Small intestine (tissue), 7 donors: Measurements from ENCODE around the gene RHOF. TPM values are rescaled to one million over a fixed set of nuclear protein-coding genes. Genes with fewer than 3 reads are reported as not detected.

ENCODE experiments used
- DNase-seq, 2 donors: peaks; one replicate each; pipeline versions ENCODE4 v3.0.0 to v3.0.0-alpha.2; 2013
- FAIRE-seq: peaks from 2 replicates; lab custom pipeline; 2012; peaks lifted over from hg19 to GRCh38; lab: Jason Lieb, UNC
- H3K27ac ChIP-seq, 3 donors: one replicate each; pipeline ENCODE4 v1.5.1; 2013; ENCODE audit warnings: low read length in 2 of 3, mild to moderate bottlenecking in 2 of 3, control low read depth in 1 of 3, inconsistent platforms in 1 of 3, low read depth in 1 of 3, moderate library complexity in 1 of 3
- H3K27me3 ChIP-seq, 3 donors: one replicate each; pipeline ENCODE4 v1.6.1; 2013; ENCODE audit warnings: low read length in 3 of 3, inconsistent platforms in 1 of 3; ENCODE audit not compliant: control insufficient read depth in 3 of 3, insufficient read depth in 3 of 3
- H3K36me3 ChIP-seq, 3 donors: one replicate each; pipeline ENCODE4 v1.6.1; 2013; ENCODE audit warnings: low read length in 3 of 3, inconsistent platforms in 1 of 3, low read depth in 1 of 3, mild to moderate bottlenecking in 1 of 3, moderate library complexity in 1 of 3; ENCODE audit not compliant: control insufficient read depth in 3 of 3, insufficient read depth in 2 of 3
- H3K4me1 ChIP-seq, 3 donors: one replicate each; pipeline ENCODE4 v1.6.1; 2013; ENCODE audit warnings: low read length in 2 of 3, inconsistent platforms in 1 of 3, low read depth in 1 of 3, mild to moderate bottlenecking in 1 of 3, moderate library complexity in 1 of 3; ENCODE audit not compliant: control insufficient read depth in 3 of 3, insufficient read depth in 2 of 3
- H3K4me3 ChIP-seq, 3 donors: one replicate each; pipeline ENCODE4 v1.5.1; 2013; ENCODE audit warnings: low read length in 3 of 3, control low read depth in 1 of 3, inconsistent platforms in 1 of 3, low read depth in 1 of 3, mild to moderate bottlenecking in 1 of 3, moderate library complexity in 1 of 3
- H3K9me3 ChIP-seq, 2 donors: one replicate each; pipeline ENCODE4 v1.6.1; 2013; ENCODE audit warnings: low read depth in 1 of 2, low read length in 1 of 2; ENCODE audit not compliant: control insufficient read depth in 2 of 2, insufficient read depth in 1 of 2
- WGBS, 3 donors: extraction: QIAGEN DNeasy Blood & Tissue Kit; methylation state at CpG; one replicate each; pipeline ENCODE4 v1.1.7; 2013; 5-methylcytosine and 5-hydroxymethylcytosine counted together
- polyA plus RNA-seq, 4 donors: library from polyadenylated mRNA; stranded (reverse) in 3 of 4; unstranded in 1 of 4; fragments of 200-250 nt in 3 of 4; fragments of 120-200 nt in 1 of 4; gene quantifications; one replicate each; pipeline versions ENCODE4 v1.2.1 to v1.2.3, GENCODE V29; 2013
- donor health status: healthy with polysubstance abuse.
- donor health status: control.
- donor health status: control.
- donor health status: Bipolar disorder and iron deficiency.
- donor health status: healthy.

The RHOF gene
- polyA plus RNA-seq, 4 donors = 13.3 to 75.9 (median 43.6) TPM

- peaks cover 0 to 40% (median 3%) of the 10 kb centered on the region in 3 donors for H3K4me1 ChIP-seq
Measured at GRCh38 chr12:121770813-121771625, 22.5 kb downstream of the RHOF start.

GRCh38 chr12:121770388-121770787 lies 23.1 kb downstream of the RHOF start:
- DNase-seq (no peak), FAIRE-seq (no peak)
- no peak overlapping the region for H3K4me3 ChIP-seq
- H3K27me3 ChIP-seq = no peaks in the 10 kb centered on the region
- peak overlapping the region; percentile 3 to 93 (median 84) for H3K27ac ChIP-seq
- WGBS, 3 donors = 69 to 73% (median 72%) methylated on average over 9 of the region's 9 CpGs
- peaks cover 0 to 40% (median 3%) of the 10 kb centered on the region in 3 donors for H3K4me1 ChIP-seq
- H3K9me3 ChIP-seq = no peaks in the 10 kb centered on the region
- H3K36me3 ChIP-seq = peaks cover 0 to 48% (median 0%) of the 10 kb centered on the region in 3 donors

More at GRCh38 chr12:121770813-121771625, 22.5 kb downstream of the RHOF start:
- Histone ChIP-seq H3K27ac (peak overlapping the region in 1 of 3 donors; percentile 84), H3K27me3 (no peaks in the 10 kb centered on the region), H3K4me3 (no peak overlapping the region), H3K36me3 (peaks cover 0 to 47% (median 0%) of the 10 kb centered on the region in 3 donors), H3K9me3 (no peaks in the 10 kb centered on the region)
- WGBS, 3 donors = 85 to 95% (median 94%) methylated on average over 25 of the region's 25 CpGs
- DNase-seq = no peak
- FAIRE-seq = no peak

GRCh38 chr12:121769831-121770301 lies 23.6 kb downstream of the RHOF start:
- DNase-seq = peak; percentile 91 to 96
- Histone ChIP-seq H3K27ac (peak overlapping the region; percentile 35 to 93 (median 84)), H3K4me1 (peaks cover 0 to 40% (median 3%) of the 10 kb centered on the region in 3 donors), H3K9me3 (no peaks in the 10 kb centered on the region), H3K27me3 (no peaks in the 10 kb centered on the region), H3K36me3 (peaks cover 0 to 48% (median 0%) of the 10 kb centered on the region in 3 donors), H3K4me3 (no peak overlapping the region)
- no peak for FAIRE-seq
- 19 to 63% (median 30%) methylated on average over 11 of the region's 11 CpGs for WGBS, 3 donors

- H3K27ac ChIP-seq = peak overlapping the region in 2 of 3 donors; percentile 35 to 84
- FAIRE-seq = no peak
- peaks cover 0 to 43% (median 0%) of the 10 kb centered on the region in 3 donors for H3K36me3 ChIP-seq
- H3K4me3 ChIP-seq = no peak overlapping the region
- peaks cover 0 to 40% (median 3%) of the 10 kb centered on the region in 3 donors for H3K4me1 ChIP-seq
- H3K9me3 ChIP-seq = no peaks in the 10 kb centered on the region
- no peak for DNase-seq
- 88 to 93% (median 90%) methylated on average over 9 of the region's 9 CpGs for WGBS, 3 donors
- no peaks in the 10 kb centered on the region for H3K27me3 ChIP-seq
Measured at GRCh38 chr12:121769297-121769830, 24.1 kb downstream of the RHOF start.

- no peak overlapping the region for H3K4me3 ChIP-seq
- no peak for DNase-seq
- H3K36me3 ChIP-seq = peaks cover 0 to 43% (median 0%) of the 10 kb centered on the region in 3 donors
- H3K4me1 ChIP-seq = peaks cover 0 to 32% (median 3%) of the 10 kb centered on the region in 3 donors
- no peak for FAIRE-seq
- H3K27ac ChIP-seq = no peak overlapping the region
- 70 to 86% (median 80%) methylated on average over 10 of the region's 10 CpGs for WGBS, 3 donors
- H3K27me3 ChIP-seq = no peaks in the 10 kb centered on the region
- H3K9me3 ChIP-seq = no peaks in the 10 kb centered on the region
Measured at GRCh38 chr12:121767525-121768016, 25.9 kb downstream of the RHOF start.

GRCh38 chr12:121766290-121767039 lies 27.0 kb downstream of the RHOF start:
- Histone ChIP-seq H3K27ac (no peak overlapping the region), H3K27me3 (no peaks in the 10 kb centered on the region), H3K4me1 (peaks cover 0 to 29% (median 3%) of the 10 kb centered on the region in 3 donors), H3K4me3 (no peak overlapping the region), H3K36me3 (peaks cover 0 to 47% (median 0%) of the 10 kb centered on the region in 3 donors), H3K9me3 (no peaks in the 10 kb centered on the region)
- WGBS, 3 donors = 91 to 98% (median 92%) methylated on average over 5 of the region's 5 CpGs
- FAIRE-seq (no peak), DNase-seq (no peak)

GRCh38 chr12:121765573-121765972 lies 27.9 kb downstream of the RHOF start:
- FAIRE-seq = no peak
- no peak overlapping the region for H3K27ac ChIP-seq
- no peaks in the 10 kb centered on the region for H3K9me3 ChIP-seq

GRCh38 chr12:121764808-121765207 lies 28.7 kb downstream of the RHOF start:
- Histone ChIP-seq H3K27ac (no peak overlapping the region), H3K27me3 (no peaks in the 10 kb centered on the region), H3K36me3 (peaks cover 0 to 45% (median 0%) of the 10 kb centered on the region in 3 donors), H3K9me3 (no peaks in the 10 kb centered on the region), H3K4me3 (no peak overlapping the region), H3K4me1 (peaks cover 0 to 13% (median 0%) of the 10 kb centered on the region in 3 donors)
- WGBS, 3 donors = 73 to 95% (median 89%) methylated on average over 3 of the region's 3 CpGs
- DNase-seq = no peak
- no peak for FAIRE-seq

More at GRCh38 chr12:121765573-121765972, 27.9 kb downstream of the RHOF start:
- Histone ChIP-seq H3K27me3 (no peaks in the 10 kb centered on the region), H3K4me1 (peaks cover 0 to 20% (median 3%) of the 10 kb centered on the region in 3 donors), H3K36me3 (peaks cover 0 to 49% (median 0%) of the 10 kb centered on the region in 3 donors), H3K4me3 (no peak overlapping the region)
- 68 to 82% (median 77%) methylated on average over 5 of the region's 5 CpGs for WGBS, 3 donors
- no peak for DNase-seq
